AG04449 (cell line): ENCODE results near the gene TP53BP2.

Source experiments
- CTCF ChIA-PET: fragments of 350-600 bp; formaldehyde crosslinking; extraction: SDS; loops from one replicate; lab custom pipeline; 2021; ENCODE audit warnings: antibody characterized with exemption; lab: Yijun Ruan, JAX
- POLR2A ChIA-PET: fragments of 400-600, 350-600 bp; formaldehyde crosslinking; extraction: SDS; loops from one replicate; lab custom pipeline; 2020; ENCODE audit warnings: antibody characterized with exemption, inconsistent platforms; lab: Yijun Ruan, JAX
- DNase-seq: peaks from one replicate; pipeline ENCODE4 v3.0.0-alpha.2; 2010; ENCODE audit warnings: low read depth, low spot score
- H3K4me3 ChIP-seq: 2 replicates; pipeline ENCODE4 v1.5.1; 2011; ENCODE audit warnings: low read depth, mild to moderate bottlenecking, control low read depth, low read length
- CTCF ChIP-seq: IDR thresholded peaks from one replicate; pipeline ENCODE4 v1.5.1; 2011; ENCODE audit warnings: mild to moderate bottlenecking, moderate library complexity, low read length, control low read depth, inconsistent platforms; ENCODE audit not compliant: insufficient read depth; ENCODE audit errors: missing control alignments

The TP53BP2 gene

GRCh38 chr1:223864084-223864483 lies 18.3 kb upstream of the TP53BP2 start:
- POLR2A ChIA-PET, result no interaction called here
- no peak for DNase-seq
- TF ChIP-seq CTCF, result no peak
- H3K4me3 ChIP-seq, result no peak overlapping the region
- CTCF ChIA-PET, result no interaction called here

DNA sequence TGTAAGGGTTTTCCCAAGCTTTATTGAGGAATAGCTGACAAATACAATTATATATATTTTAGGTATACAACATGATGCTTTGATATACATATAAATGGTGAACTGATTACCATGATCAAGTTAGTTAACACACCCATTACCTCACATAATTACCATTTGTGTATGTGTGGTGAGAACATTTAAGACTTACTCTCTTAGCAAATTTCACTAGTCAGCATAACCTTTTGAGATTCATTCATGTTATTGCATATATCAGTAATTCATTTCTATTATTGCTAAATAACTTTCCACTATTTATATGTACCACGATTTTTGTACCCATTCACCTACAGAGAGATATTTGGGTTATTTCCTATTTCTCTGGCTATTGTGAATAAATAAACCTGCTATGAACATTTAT lies 16.2 kb upstream of the TP53BP2 start:
- TF ChIP-seq CTCF, result no peak
- ChIA-PET POLR2A (no interaction called here), CTCF (no interaction called here)
- H3K4me3 ChIP-seq, result no peak overlapping the region
- no peak for DNase-seq

DNA sequence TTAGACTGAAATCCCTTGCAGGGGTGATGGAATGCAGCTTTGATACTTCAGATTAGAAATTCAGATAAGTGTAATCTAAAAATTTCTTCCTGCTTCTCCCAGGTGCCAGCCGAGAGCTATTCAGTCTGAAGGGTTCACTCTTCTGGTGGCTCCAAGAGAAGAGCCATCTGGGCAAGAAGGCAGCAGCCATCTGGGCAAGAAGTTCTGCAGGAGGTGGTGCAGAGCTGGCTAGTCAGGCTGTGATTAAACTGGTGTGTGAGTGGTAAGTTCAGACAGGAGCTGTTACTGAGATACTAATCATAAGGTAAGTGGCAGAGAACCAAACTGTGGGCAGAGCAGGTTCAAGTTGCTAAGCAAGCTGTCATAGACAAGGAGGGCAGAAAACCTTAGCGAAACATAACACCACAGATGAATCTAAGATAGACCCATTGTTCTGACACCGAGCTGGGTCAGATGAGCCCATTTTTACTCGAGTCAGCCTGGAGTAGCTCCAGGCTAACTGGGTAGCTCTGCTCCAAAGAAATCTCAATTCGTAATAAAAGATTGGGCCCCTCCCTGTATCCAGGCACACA lies 14.4 kb upstream of the TP53BP2 start:
- ChIA-PET POLR2A (no interaction called here), CTCF (interaction anchor here (0.9 to 1.7 kb wide), 2 partner anchors 14 to 15 kb away, joined by 3 to 7 read pairs; partner anchors contain the start of gene TP53BP2)
- TF ChIP-seq CTCF, result no peak
- DNase-seq, result no peak
- H3K4me3 ChIP-seq, result no peak overlapping the region

- H3K4me3 ChIP-seq, result no peak overlapping the region
- POLR2A ChIA-PET, result no interaction called here
- no peak for TF ChIP-seq CTCF
- no peak for DNase-seq
- CTCF ChIA-PET, result interaction anchor here (1.6 to 1.7 kb wide), 2 partner anchors 13 to 14 kb away, joined by 7 to 9 read pairs; partner anchors contain the start of gene TP53BP2
Measured at GRCh38 chr1:223859058-223859457, 13.3 kb upstream of the TP53BP2 start.

DNA sequence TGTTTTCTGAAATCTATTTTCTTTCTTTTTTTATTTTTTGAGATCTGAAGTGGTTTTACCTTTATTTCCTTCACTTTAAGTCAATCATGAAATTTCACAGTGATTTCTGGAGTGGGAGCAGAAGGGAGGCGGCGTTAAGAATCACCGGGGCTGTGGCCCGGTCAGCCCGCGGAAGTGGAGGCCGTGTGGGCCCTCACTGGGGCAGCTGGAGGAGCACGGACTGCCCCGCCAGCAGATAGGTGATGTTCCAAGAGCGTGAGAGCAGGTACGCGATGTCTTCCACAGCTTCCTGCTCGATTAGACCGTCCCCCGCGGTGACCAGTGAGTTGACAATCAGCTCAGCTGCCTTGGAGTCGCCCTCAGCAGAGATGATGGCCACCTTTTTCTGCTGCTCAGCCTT lies 10.6 kb upstream of the TP53BP2 start:
- no peak for TF ChIP-seq CTCF
- no peak for DNase-seq
- no peak overlapping the region for H3K4me3 ChIP-seq
- CTCF ChIA-PET, result interaction anchor here (1.3 kb wide), 1 partner anchor 10 kb away, joined by 4 read pairs; no protein-coding TSS in a partner anchor
- POLR2A ChIA-PET, result no interaction called here

DNA sequence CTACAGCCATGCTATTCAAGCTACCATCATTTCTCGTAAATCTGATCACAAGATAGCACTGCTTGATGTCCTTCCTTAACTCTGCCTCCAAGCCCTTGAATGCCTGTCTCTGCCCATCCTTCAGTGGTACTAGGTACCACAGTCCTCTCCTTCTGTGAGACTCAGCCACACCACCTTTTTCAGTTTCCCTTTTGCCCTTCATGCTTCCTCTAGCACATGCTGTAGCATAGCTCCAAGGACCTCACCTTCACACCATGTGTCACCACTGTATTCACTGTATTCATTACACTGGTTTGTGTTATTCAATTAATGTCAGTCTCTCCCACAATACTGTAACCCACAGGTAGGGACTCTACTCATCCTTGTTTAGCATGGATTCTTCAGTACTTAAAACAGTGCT lies 8.0 kb upstream of the TP53BP2 start:
- H3K4me3 ChIP-seq, result no peak overlapping the region
- CTCF ChIA-PET, result interaction anchor here (1.0 to 1.3 kb wide), 3 partner anchors 9 to 43 kb away, joined by 3 to 4 read pairs (median 3); no protein-coding TSS in a partner anchor
- TF ChIP-seq CTCF, result no peak
- no peak for DNase-seq
- POLR2A ChIA-PET, result no interaction called here
